Kidney tubule cell (primary cell): ENCODE measurements around the gene MEIOC.
"Not testable (repeated sequence)": the region's sequence is repeated elsewhere in the genome, so short reads cannot be mapped to it uniquely, and the experiment has no call there.

Experiments
- DNase-seq: peaks from one replicate; pipeline ENCODE4 v3.0.0-alpha.2; 2018; ENCODE audit warnings: low spot score

MEIOC gene

GRCh38 chr17:44648963-44649362 is 7.3 kb upstream of the MEIOC start:
- DNase-seq: no peak

GRCh38 chr17:44651228-44651627 is 5.0 kb upstream of the MEIOC start:
- no peak for DNase-seq

GRCh38 chr17:44652727-44653126 is 3.5 kb upstream of the MEIOC start:
- DNase-seq: no peak

- DNase-seq: no peak
These were observed 2.9 kb upstream of the MEIOC start for GRCh38 chr17:44653384-44653783.

- no peak for DNase-seq
These were observed 2.3 kb upstream of the MEIOC start for GRCh38 chr17:44653954-44654353.

- no peak for DNase-seq
These were observed 5.6 kb downstream of the MEIOC start for GRCh38 chr17:44661835-44662234.

GRCh38 chr17:44663095-44663494 is 6.8 kb downstream of the MEIOC start:
- no peak for DNase-seq

- DNase-seq: no peak
These were observed 8.6 kb downstream of the MEIOC start for GRCh38 chr17:44664867-44665266.

GRCh38 chr17:44666006-44666405 is 9.7 kb downstream of the MEIOC start:
- DNase-seq: no peak

- DNase-seq: peak; percentile 12
These were observed 16.3 kb downstream of the MEIOC start for GRCh38 chr17:44672479-44673093.

- no peak for DNase-seq
These were observed 17.6 kb downstream of the MEIOC start for GRCh38 chr17:44673893-44674292.

- no peak for DNase-seq
These were observed 20.9 kb downstream of the MEIOC start for GRCh38 chr17:44677136-44677535.

GRCh38 chr17:44683303-44683702 is 27.0 kb downstream of the MEIOC start:
- DNase-seq: not testable (repeated sequence)

GRCh38 chr17:44687756-44688155 is 31.5 kb downstream of the MEIOC start:
- DNase-seq: no peak

GRCh38 chr17:44688200-44688599 is 31.9 kb downstream of the MEIOC start:
- DNase-seq: no peak

GRCh38 chr17:44688675-44689476 is 32.6 kb downstream of the MEIOC start:
- DNase-seq: peak; percentile 16

- DNase-seq: peak; percentile 93
These were observed 33.4 kb downstream of the MEIOC start, which contains the start of gene CCDC43 for GRCh38 chr17:44689477-44690217. Gene CCDC43, minus strand, starts transcription at chr17:44689776. Its CDS starts 23 bp downstream, at chr17:44689753.

GRCh38 chr17:44690746-44691306 is 34.6 kb downstream of the MEIOC start:
- peak; percentile 11 for DNase-seq

GRCh38 chr17:44693609-44694008 is 37.3 kb downstream of the MEIOC start:
- DNase-seq: no peak

GRCh38 chr17:44700288-44700687 is 44.0 kb downstream of the MEIOC start:
- not testable (repeated sequence) for DNase-seq

GRCh38 chr17:44707755-44708400 is 51.6 kb downstream of the MEIOC start:
- no peak for DNase-seq
